Measurements from ENCODE around the gene TMEM63B. TPM values are rescaled to one million over a fixed set of nuclear protein-coding genes. Genes with fewer than 3 reads are reported as not detected.

TMEM63B gene
- total and polyA plus RNA-seq, 2 donors (not counting 1 experiment from before 2014, with no cell fraction given): 15.4 to 19.1 TPM

GRCh38 chr6:44139351-44139743, 12.0 kb downstream of the TMEM63B start:
- Mint-ChIP-seq H3K27ac (no peak overlapping the region), H3K27me3 (no peaks in the 10 kb centered on the region), H3K9me3 (ENCODE audit: insufficient read depth) (no peaks in the 10 kb centered on the region), H3K4me1 (no peaks in the 10 kb centered on the region), H3K4me3 (no peak overlapping the region)
- H3K36me3 ChIP-seq (replicated peaks in 1 of 2; ENCODE audit: control extremely low read depth in 1 of 2, control insufficient read depth in 1 of 2, extremely low read depth in 1 of 2, insufficient read depth in 2 of 2, low read length in 1 of 2): peaks cover 0 to 11% of the 10 kb centered on the region in 2 experiments
- no peak overlapping the region for H3K9ac ChIP-seq (ENCODE audit: low read length)
- H3K9me3 ChIP-seq (ENCODE audit: control extremely low read depth in 1 of 3, control insufficient read depth in 2 of 3, insufficient read depth in 1 of 3, low read length in 2 of 3): no peaks in the 10 kb centered on the region
- H4K20me1 ChIP-seq (ENCODE audit: control insufficient read depth, insufficient read depth, low read length, poor library complexity, severe bottlenecking): no peaks in the 10 kb centered on the region
- no peaks in the 10 kb centered on the region for H3K4me1 ChIP-seq (ENCODE audit: control insufficient read depth in 2 of 2, insufficient read depth in 2 of 2, low read length in 2 of 2)
- ChIA-PET POLR2A (no interaction called here), CTCF (no interaction called here)
- H3K4me3 ChIP-seq (ENCODE audit: control extremely low read depth in 1 of 5, extremely low read depth in 1 of 5, insufficient read depth in 1 of 5, low read depth in 2 of 5, low read length in 4 of 5): no peak overlapping the region
- H3K27ac ChIP-seq (ENCODE audit: low read length in 2 of 2): no peak overlapping the region
- DNase-seq: no peak
- intact Hi-C loops (cut with micrococcal nuclease): no loop called here
- H3K4me2 ChIP-seq (replicated peaks; ENCODE audit: low read depth, low read length, poor library complexity, severe bottlenecking): no peak overlapping the region
- no peaks in the 10 kb centered on the region for H3K27me3 ChIP-seq (replicated peaks in 1 of 4; ENCODE audit: control extremely low read depth in 1 of 4, control insufficient read depth in 3 of 4, insufficient read depth in 4 of 4, low read length in 3 of 4)
- H2AFZ ChIP-seq (ENCODE audit: insufficient read depth, low read depth, low read length, poor library complexity, severe bottlenecking): no peak overlapping the region
- 98% methylated on average over 7 of the region's 10 CpGs for WGBS (ENCODE audit: insufficient coverage)
- no peak for TF ChIP-seq EZH2 (IDR thresholded peaks at IDR 0.05; ENCODE audit: borderline replicate concordance, insufficient read depth, low read depth, low read length, poor library complexity, severe bottlenecking)
- ATAC-seq (ENCODE audit: low read depth): no peak
- no peaks in the 10 kb centered on the region for H3K79me2 ChIP-seq (ENCODE audit: control insufficient read depth, insufficient read depth, low read length)

DNA sequence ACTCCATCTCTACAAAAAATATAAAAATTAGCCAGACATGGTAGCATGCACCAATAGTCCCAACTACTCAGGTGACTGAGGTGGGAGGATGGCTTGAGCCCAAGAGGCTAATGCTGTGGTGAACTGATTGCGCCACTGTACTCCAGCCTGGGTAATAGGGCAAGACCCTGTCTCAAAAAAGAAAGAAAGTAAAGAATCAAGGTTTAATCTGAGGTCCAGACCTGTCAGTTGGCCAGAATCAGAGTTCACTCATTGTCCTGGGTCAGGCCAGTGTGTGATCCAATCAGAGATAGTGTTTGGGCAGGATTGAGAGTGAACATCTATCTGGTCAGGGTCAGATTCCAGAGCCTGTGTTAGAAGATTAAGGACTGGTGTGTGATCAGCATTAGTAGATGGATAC, 15.5 kb downstream of the TMEM63B start:
- intact Hi-C loops (cut with micrococcal nuclease): no loop called here
- Histone ChIP-seq H3K27me3 (replicated peaks in 1 of 4; ENCODE audit: control extremely low read depth in 1 of 4, control insufficient read depth in 3 of 4, insufficient read depth in 4 of 4, low read length in 3 of 4) (no peaks in the 10 kb centered on the region), H3K4me2 (replicated peaks; ENCODE audit: low read depth, low read length, poor library complexity, severe bottlenecking) (no peak overlapping the region), H4K20me1 (ENCODE audit: control insufficient read depth, insufficient read depth, low read length, poor library complexity, severe bottlenecking) (no peaks in the 10 kb centered on the region), H3K4me3 (ENCODE audit: control extremely low read depth in 1 of 5, extremely low read depth in 1 of 5, insufficient read depth in 1 of 5, low read depth in 2 of 5, low read length in 4 of 5) (no peak overlapping the region), H3K4me1 (ENCODE audit: control insufficient read depth in 2 of 2, insufficient read depth in 2 of 2, low read length in 2 of 2) (no peaks in the 10 kb centered on the region), H3K27ac (ENCODE audit: low read length in 2 of 2) (no peak overlapping the region), H3K36me3 (replicated peaks in 1 of 2; ENCODE audit: control extremely low read depth in 1 of 2, control insufficient read depth in 1 of 2, extremely low read depth in 1 of 2, insufficient read depth in 2 of 2, low read length in 1 of 2) (peaks cover 5 to 25% of the 10 kb centered on the region in 2 experiments), H3K79me2 (ENCODE audit: control insufficient read depth, insufficient read depth, low read length) (no peaks in the 10 kb centered on the region), H2AFZ (ENCODE audit: insufficient read depth, low read depth, low read length, poor library complexity, severe bottlenecking) (no peak overlapping the region), H3K9me3 (ENCODE audit: control extremely low read depth in 1 of 3, control insufficient read depth in 2 of 3, insufficient read depth in 1 of 3, low read length in 2 of 3) (no peaks in the 10 kb centered on the region), H3K9ac (ENCODE audit: low read length) (no peak overlapping the region)
- Mint-ChIP-seq H3K27ac (no peak overlapping the region), H3K4me1 (no peaks in the 10 kb centered on the region), H3K27me3 (no peaks in the 10 kb centered on the region), H3K9me3 (ENCODE audit: insufficient read depth) (no peaks in the 10 kb centered on the region), H3K4me3 (no peak overlapping the region)
- 100% methylated on average over 1 of the region's 1 CpG for WGBS (ENCODE audit: insufficient coverage)
- no peak for DNase-seq
- TF ChIP-seq, protein P1, sequence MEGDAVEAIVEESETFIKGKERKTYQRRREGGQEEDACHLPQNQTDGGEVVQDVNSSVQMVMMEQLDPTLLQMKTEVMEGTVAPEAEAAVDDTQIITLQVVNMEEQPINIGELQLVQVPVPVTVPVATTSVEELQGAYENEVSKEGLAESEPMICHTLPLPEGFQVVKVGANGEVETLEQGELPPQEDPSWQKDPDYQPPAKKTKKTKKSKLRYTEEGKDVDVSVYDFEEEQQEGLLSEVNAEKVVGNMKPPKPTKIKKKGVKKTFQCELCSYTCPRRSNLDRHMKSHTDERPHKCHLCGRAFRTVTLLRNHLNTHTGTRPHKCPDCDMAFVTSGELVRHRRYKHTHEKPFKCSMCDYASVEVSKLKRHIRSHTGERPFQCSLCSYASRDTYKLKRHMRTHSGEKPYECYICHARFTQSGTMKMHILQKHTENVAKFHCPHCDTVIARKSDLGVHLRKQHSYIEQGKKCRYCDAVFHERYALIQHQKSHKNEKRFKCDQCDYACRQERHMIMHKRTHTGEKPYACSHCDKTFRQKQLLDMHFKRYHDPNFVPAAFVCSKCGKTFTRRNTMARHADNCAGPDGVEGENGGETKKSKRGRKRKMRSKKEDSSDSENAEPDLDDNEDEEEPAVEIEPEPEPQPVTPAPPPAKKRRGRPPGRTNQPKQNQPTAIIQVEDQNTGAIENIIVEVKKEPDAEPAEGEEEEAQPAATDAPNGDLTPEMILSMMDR (IDR thresholded peaks at IDR 0.05): no peak
- TF ChIP-seq EZH2 (IDR thresholded peaks at IDR 0.05; ENCODE audit: borderline replicate concordance, insufficient read depth, low read depth, low read length, poor library complexity, severe bottlenecking): no peak
- ATAC-seq (ENCODE audit: low read depth): no peak
- CTCF ChIA-PET: interaction anchor here (1.0 to 1.7 kb wide), 3 partner anchors 29 to 64 kb away, joined by 3 to 6 read pairs (median 4); no protein-coding TSS in a partner anchor
- POLR2A ChIA-PET: no interaction called here
